CD1c-positive myeloid dendritic cell (primary cell): ENCODE data around the gene MYBPC2.
A peak's percentile ranks its signal among the peaks of the same experiment; 100 is the strongest.

ENCODE experiments used
- DNase-seq: peaks from one replicate; pipeline ENCODE4 v3.0.0-alpha.2; 2016; ENCODE audit errors: extremely low spot score

The MYBPC2 gene

GRCh38 chr19:50498219-50499056 lies 65.7 kb downstream of the MYBPC2 start:
- DNase-seq = no peak

- DNase-seq = no peak
These were observed 67.5 kb downstream of the MYBPC2 start for GRCh38 chr19:50500060-50500752.

GRCh38 chr19:50500753-50501151 lies 68.1 kb downstream of the MYBPC2 start:
- no peak for DNase-seq

- no peak for DNase-seq
These were observed 68.5 kb downstream of the MYBPC2 start for GRCh38 chr19:50501186-50501567.

GRCh38 chr19:50501568-50502475 lies 69.1 kb downstream of the MYBPC2 start:
- DNase-seq = no peak

GRCh38 chr19:50505856-50506611 lies 73.3 kb downstream of the MYBPC2 start:
- no peak for DNase-seq

GRCh38 chr19:50506700-50507099 lies 74.0 kb downstream of the MYBPC2 start:
- no peak for DNase-seq

- DNase-seq = no peak
These were observed 74.7 kb downstream of the MYBPC2 start for GRCh38 chr19:50507376-50507775.

GRCh38 chr19:50508843-50509190 lies 76.1 kb downstream of the MYBPC2 start:
- no peak for DNase-seq

- no peak for DNase-seq
These were observed 76.7 kb downstream of the MYBPC2 start for GRCh38 chr19:50509366-50509765.

GRCh38 chr19:50510121-50510670 lies 77.5 kb downstream of the MYBPC2 start:
- no peak for DNase-seq

GRCh38 chr19:50510700-50511068 lies 78.0 kb downstream of the MYBPC2 start:
- DNase-seq = no peak

GRCh38 chr19:50511069-50511822 lies 78.6 kb downstream of the MYBPC2 start, which contains the start of gene JOSD2:
JOSD2 (minus strand) TSS chr19:50511191; CDS start chr19:50510431, 760 bp downstream.
- peak; percentile 99 for DNase-seq

- no peak for DNase-seq
These were observed 79.7 kb downstream of the MYBPC2 start for GRCh38 chr19:50512112-50512998.

- no peak for DNase-seq
These were observed 80.5 kb downstream of the MYBPC2 start for GRCh38 chr19:50512999-50513745.

GRCh38 chr19:50513746-50514345 lies 81.2 kb downstream of the MYBPC2 start, which contains the start of gene ASPDH:
ASPDH (minus strand) TSS chr19:50513913; CDS start chr19:50513823, 90 bp downstream.
- no peak for DNase-seq

- no peak for DNase-seq
These were observed 81.9 kb downstream of the MYBPC2 start for GRCh38 chr19:50514346-50515167.
